Endothelial cell of umbilical vein (primary cell): ENCODE data around the gene CDH23. TPM values are rescaled to one million over a fixed set of nuclear protein-coding genes. Genes with fewer than 3 reads are reported as not detected.

Source experiments
- BruUV-seq: library from RNA; stranded (reverse); fragments of 400-500 nt; replicated peaks from 2 replicates; lab custom pipeline; 2021; lab: Mats Ljungman, UMichigan
- CTCF ChIA-PET: fragments of 300-600, 350-600 bp; sonication (Branson Sonifier 250); formaldehyde crosslinking; loops from one replicate; lab custom pipeline; 2021; ENCODE audit warnings: antibody characterized with exemption, inconsistent platforms; lab: Charles Lee
- POLR2A ChIA-PET: fragments of 300-600, 350-600 bp; sonication (Branson Sonifier 250); formaldehyde crosslinking; loops from one replicate; lab custom pipeline; 2021; ENCODE audit warnings: antibody characterized with exemption, inconsistent platforms; lab: Charles Lee
- DNase-seq: peaks from one replicate; pipeline ENCODE4 v3.0.0-alpha.2; 2011; ENCODE audit warnings: low read depth, low spot score
- FAIRE-seq: peaks from 2 replicates; lab custom pipeline; 2011; peaks lifted over from hg19 to GRCh38; lab: Jason Lieb, UNC
- H2AFZ ChIP-seq: 2 replicates; pipeline ENCODE4 v1.6.0; 2012; ENCODE audit warnings: low read depth, low read length, control low read depth, inconsistent platforms
- H3K27ac ChIP-seq: 2 replicates; pipeline ENCODE4 v1.5.1; 2011; ENCODE audit warnings: low read depth, mild to moderate bottlenecking, control low read depth, low read length, moderate library complexity; ENCODE audit not compliant: insufficient read depth
- H3K27me3 ChIP-seq, 2 experiments: 2 replicates each; pipeline versions ENCODE4 v1.6.0 to v1.6.1; 2011; ENCODE audit warnings: low read length in 2 of 2, mixed read lengths in 1 of 2; ENCODE audit not compliant: control insufficient read depth in 2 of 2, insufficient read depth in 2 of 2
- H3K36me3 ChIP-seq, 2 experiments: 2 replicates in 1 of 2; 3 replicates in 1 of 2; pipeline ENCODE4 v1.5.1; 2011; ENCODE audit warnings: low read length in 2 of 2, mild to moderate bottlenecking in 1 of 2, moderate library complexity in 1 of 2; ENCODE audit not compliant: control insufficient read depth in 2 of 2, insufficient read depth in 2 of 2; ENCODE audit errors: extremely low read depth in 1 of 2
- H3K4me1 ChIP-seq: 3 replicates; pipeline ENCODE4 v1.5.1; 2011; ENCODE audit warnings: mild to moderate bottlenecking, low read length; ENCODE audit not compliant: control insufficient read depth, insufficient read depth; ENCODE audit errors: extremely low read depth
- H3K4me2 ChIP-seq: 2 replicates; pipeline ENCODE4 v1.6.1; 2011; ENCODE audit warnings: low read length, control low read depth, mixed read lengths; ENCODE audit not compliant: insufficient read depth
- H3K4me3 ChIP-seq, 3 experiments: fragments of 200-600 bp in 1 of 3; sonication (generic), shearing (Covaris generic) in 1 of 3; replicated peaks in 1 of 3; 2 replicates each; pipeline ENCODE4 v1.5.1; 2011 to 2016; ENCODE audit warnings: control low read depth in 3 of 3, low read length in 3 of 3, mild to moderate bottlenecking in 2 of 3, inconsistent platforms in 1 of 3, low read depth in 1 of 3, moderate library complexity in 1 of 3; ENCODE audit not compliant: insufficient read depth in 1 of 3
- H3K79me2 ChIP-seq: 2 replicates; pipeline ENCODE4 v1.6.0; 2012; ENCODE audit warnings: low read length, inconsistent platforms; ENCODE audit not compliant: control insufficient read depth, insufficient read depth
- H3K9ac ChIP-seq: replicated peaks from 2 replicates; pipeline ENCODE3; 2011; ENCODE audit warnings: low read length, control low read depth; ENCODE audit not compliant: insufficient read depth; ENCODE audit errors: extremely low read depth
- H3K9me1 ChIP-seq: replicated peaks from 3 replicates; pipeline ENCODE4 v1.6.0; 2011; ENCODE audit warnings: mild to moderate bottlenecking, low read length; ENCODE audit not compliant: control insufficient read depth, insufficient read depth; ENCODE audit errors: extremely low read depth
- H3K9me3 ChIP-seq: replicated peaks from 2 replicates; pipeline ENCODE4 v1.5.1; 2012; ENCODE audit warnings: low read length, inconsistent platforms; ENCODE audit not compliant: control insufficient read depth, insufficient read depth
- H4K20me1 ChIP-seq: replicated peaks from 2 replicates; pipeline ENCODE3; 2011; ENCODE audit warnings: mild to moderate bottlenecking, low read length; ENCODE audit not compliant: control insufficient read depth, insufficient read depth; ENCODE audit errors: extremely low read depth
- EZH2 ChIP-seq: IDR thresholded peaks from 2 replicates; pipeline ENCODE4 v1.6.1; 2012; ENCODE audit warnings: borderline replicate concordance, low read depth, mild to moderate bottlenecking, moderate library complexity, low read length, inconsistent platforms; ENCODE audit not compliant: severe bottlenecking
- FOS ChIP-seq: IDR thresholded peaks from 2 replicates; pipeline ENCODE4 v1.6.1; 2011; ENCODE audit warnings: mild to moderate bottlenecking, low read length, moderate library complexity, borderline replicate concordance; ENCODE audit not compliant: insufficient read depth
- GATA2 ChIP-seq: IDR thresholded peaks from 2 replicates; pipeline ENCODE4 v1.7.0; 2011; ENCODE audit warnings: low read depth, mild to moderate bottlenecking, moderate library complexity, mixed read lengths, low read length; ENCODE audit not compliant: insufficient read length, insufficient read depth
- JUN ChIP-seq: IDR thresholded peaks from 2 replicates; pipeline ENCODE4 v1.6.1; 2011; ENCODE audit warnings: borderline replicate concordance, low read depth; ENCODE audit not compliant: insufficient read length, insufficient read depth
- MAX ChIP-seq: IDR thresholded peaks from 2 replicates; pipeline ENCODE4 v1.6.1; 2011; ENCODE audit not compliant: insufficient read depth, insufficient read length
- MYC ChIP-seq: IDR thresholded peaks from one replicate; pipeline ENCODE4 v1.6.1; 2011; ENCODE audit warnings: mild to moderate bottlenecking, low read depth, low read length
- POLR2A ChIP-seq: IDR thresholded peaks from 2 replicates; pipeline ENCODE4 v1.6.1; 2012; ENCODE audit warnings: low read depth, mild to moderate bottlenecking, control low read depth, low read length
- POLR2AphosphoS5 ChIP-seq: IDR thresholded peaks from 2 replicates; pipeline ENCODE4 v1.6.1; 2012; ENCODE audit warnings: low read depth, mild to moderate bottlenecking, control low read depth, low read length, moderate library complexity; ENCODE audit not compliant: insufficient read depth
- dilution Hi-C: fragments of 300-500 bp; cut with MboI; formaldehyde crosslinking; loops from one replicate; pipeline ENCODE4 v1.15.0; 2019; ENCODE audit warnings: low sequenced_read_pairs; ENCODE audit not compliant: extremely low pct_ligation_motif_present
- intact Hi-C: fragments of 100-400 bp; cut with micrococcal nuclease; formaldehyde crosslinking; loops from one replicate; pipeline ENCODE4 v1.10.0; 2022
- polyA plus RNA-seq, 4 experiments: library from polyadenylated mRNA; depleted of rRNA in 3 of 4; stranded (reverse) in 3 of 4; unstranded in 1 of 4; fragments of >200 nt; gene quantifications; 2 replicates each; pipeline versions ENCODE4 v1.2.1 to v1.2.3, GENCODE V29; 2011 to 2012; ENCODE audit warnings: missing spikeins in 1 of 4
- total RNA-seq: library from RNA; stranded (reverse); gene quantifications from 2 replicates; pipeline ENCODE4 v1.2.3, GENCODE V29; 2021
- TF ChIP-seq, protein P1 (sequence below), 2 donors: IDR thresholded peaks; 1 replicate in 1 of 2; 2 replicates in 1 of 2; pipeline ENCODE4 v1.5.1; 2011; ENCODE audit warnings: low read length in 2 of 2, mild to moderate bottlenecking in 2 of 2, moderate library complexity in 2 of 2, control low read depth in 1 of 2, inconsistent platforms in 1 of 2, low read depth in 1 of 2; ENCODE audit not compliant: insufficient read depth in 1 of 2; ENCODE audit errors: extremely low read depth in 1 of 2

The CDH23 gene
- total and polyA plus RNA-seq, 2 donors (not counting 3 experiments of a cell fraction or from before 2014, with no cell fraction given), result not detected

DNA sequence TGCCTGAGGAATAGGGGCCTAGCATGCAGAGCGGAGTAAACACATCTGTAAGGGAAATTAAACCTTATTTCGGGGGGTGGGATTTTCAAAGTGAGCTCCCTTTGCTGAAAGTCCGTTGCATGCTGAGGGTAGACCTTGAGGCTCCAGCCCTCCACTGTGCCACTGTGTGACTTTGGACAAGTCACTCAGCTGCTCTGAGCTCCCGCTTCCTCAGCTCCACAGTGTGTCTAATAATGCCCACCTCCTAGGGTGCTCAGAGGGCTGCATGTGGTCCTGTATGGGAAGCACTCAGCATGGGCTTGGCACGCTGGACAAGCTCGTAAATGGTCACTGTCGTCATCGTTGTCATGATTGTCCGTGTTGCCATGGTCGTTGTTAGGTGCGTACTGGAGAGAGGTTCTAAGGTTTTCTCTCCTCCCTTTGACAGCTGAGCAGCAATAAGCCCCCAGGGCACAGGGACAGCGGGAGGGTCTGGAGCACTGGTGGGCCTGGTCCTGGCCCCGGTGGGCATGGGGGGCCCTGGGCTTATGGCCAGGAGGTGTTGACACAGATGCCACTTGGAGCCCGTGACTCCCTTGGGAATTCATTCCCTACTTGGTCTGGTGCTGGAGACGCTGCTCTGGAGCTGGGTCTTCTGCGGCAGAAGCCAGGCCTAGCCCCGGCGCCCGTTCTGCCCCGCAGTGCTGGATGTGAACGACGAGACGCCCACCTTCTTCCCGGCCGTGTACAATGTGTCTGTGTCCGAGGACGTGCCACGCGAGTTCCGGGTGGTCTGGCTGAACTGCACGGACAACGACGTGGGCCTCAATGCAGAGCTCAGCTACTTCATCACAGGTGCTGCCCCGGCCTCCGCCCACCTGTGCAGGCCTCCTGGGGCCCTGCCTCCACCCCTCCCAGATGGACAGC lies 309.7 kb downstream of the CDH23 start:
- no peak overlapping the region for H3K4me3 ChIP-seq
- intact Hi-C loops, result no loop called here
- POLR2A ChIA-PET, result no interaction called here

More for the DNA sequence above, 309.7 kb downstream of the CDH23 start:
- CTCF ChIA-PET, result interaction anchor here (0.7 to 5.5 kb wide), 14 partner anchors 9 to 391 kb away, joined by 3 to 63 read pairs (median 6); partner anchors contain the start of genes SLC29A3 and VSIR
- no peak overlapping the region for H3K27ac ChIP-seq
- no peak overlapping the region for H3K4me2 ChIP-seq
- TF ChIP-seq FOS (no peak), EZH2 (no peak), GATA2 (no peak), POLR2AphosphoS5 (no peak), JUN (no peak), MAX (no peak), MYC (no peak), POLR2A (no peak)
- TF ChIP-seq, protein P1, sequence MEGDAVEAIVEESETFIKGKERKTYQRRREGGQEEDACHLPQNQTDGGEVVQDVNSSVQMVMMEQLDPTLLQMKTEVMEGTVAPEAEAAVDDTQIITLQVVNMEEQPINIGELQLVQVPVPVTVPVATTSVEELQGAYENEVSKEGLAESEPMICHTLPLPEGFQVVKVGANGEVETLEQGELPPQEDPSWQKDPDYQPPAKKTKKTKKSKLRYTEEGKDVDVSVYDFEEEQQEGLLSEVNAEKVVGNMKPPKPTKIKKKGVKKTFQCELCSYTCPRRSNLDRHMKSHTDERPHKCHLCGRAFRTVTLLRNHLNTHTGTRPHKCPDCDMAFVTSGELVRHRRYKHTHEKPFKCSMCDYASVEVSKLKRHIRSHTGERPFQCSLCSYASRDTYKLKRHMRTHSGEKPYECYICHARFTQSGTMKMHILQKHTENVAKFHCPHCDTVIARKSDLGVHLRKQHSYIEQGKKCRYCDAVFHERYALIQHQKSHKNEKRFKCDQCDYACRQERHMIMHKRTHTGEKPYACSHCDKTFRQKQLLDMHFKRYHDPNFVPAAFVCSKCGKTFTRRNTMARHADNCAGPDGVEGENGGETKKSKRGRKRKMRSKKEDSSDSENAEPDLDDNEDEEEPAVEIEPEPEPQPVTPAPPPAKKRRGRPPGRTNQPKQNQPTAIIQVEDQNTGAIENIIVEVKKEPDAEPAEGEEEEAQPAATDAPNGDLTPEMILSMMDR (IDR thresholded peaks at IDR 0.05; ENCODE audit: extremely low read depth in 1 of 2, insufficient read depth in 1 of 2, low read depth in 1 of 2, low read length in 2 of 2), result no peak
- dilution Hi-C loops, result no loop called here
- H3K27me3 ChIP-seq, result peaks cover 0 to 3% of the 10 kb centered on the region in 2 experiments
- no peaks in the 10 kb centered on the region for H3K79me2 ChIP-seq
- BruUV-seq, result no TSS peak
- no peaks in the 10 kb centered on the region for H4K20me1 ChIP-seq
- no peaks in the 10 kb centered on the region for H3K4me1 ChIP-seq
- no peaks in the 10 kb centered on the region for H3K9me3 ChIP-seq
- DNase-seq, result no peak
- H3K36me3 ChIP-seq, result no peaks in the 10 kb centered on the region
- H3K9ac ChIP-seq, result no peak overlapping the region
- no peaks in the 10 kb centered on the region for H3K9me1 ChIP-seq
- H2AFZ ChIP-seq, result no peak overlapping the region
- no peak for FAIRE-seq
